NT2/D1 (cell line): ENCODE data around the gene PRSS1.

Experiments
- SUZ12 ChIP-seq: IDR thresholded peaks from 2 replicates; pipeline ENCODE4 v1.6.1; 2011; ENCODE audit not compliant: insufficient read length, insufficient read depth; ENCODE audit errors: extremely low read depth
- YY1 ChIP-seq: IDR thresholded peaks from 2 replicates; pipeline ENCODE4 v1.6.1; 2011; ENCODE audit not compliant: insufficient read length, insufficient read depth

- TF ChIP-seq YY1 (no peak), SUZ12 (no peak)
Observed at GRCh38 chr7:142767451-142767850, 18.2 kb downstream of the PRSS1 start.
